ENCODE results near the gene TTLL9. TPM values are rescaled to one million over a fixed set of nuclear protein-coding genes. Genes with fewer than 3 reads are reported as not detected.

The TTLL9 gene
- total RNA-seq, 1 donor from 2014 or later, result 2.4 TPM

DNA sequence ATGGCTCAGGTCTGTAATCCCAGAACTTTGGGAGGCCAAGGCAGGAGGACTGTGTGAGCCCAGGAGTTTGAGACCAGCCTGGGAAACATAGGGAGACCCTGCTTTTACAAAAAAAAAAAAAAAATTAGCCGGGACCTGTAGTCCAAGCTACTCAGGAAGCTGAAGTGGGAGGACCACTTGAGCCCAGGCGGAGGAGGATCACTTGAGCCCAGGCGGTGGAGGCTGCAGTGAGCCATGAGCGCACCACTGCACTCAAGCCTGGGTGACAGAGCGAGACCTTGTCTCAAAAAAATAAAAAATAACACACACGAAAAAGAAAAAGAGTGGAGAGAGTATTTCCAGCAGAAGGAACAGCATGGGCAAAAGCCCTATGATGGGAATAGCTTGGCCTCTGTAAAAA is 2.0 kb downstream of the TTLL9 start:
- TF ChIP-seq, protein P1, sequence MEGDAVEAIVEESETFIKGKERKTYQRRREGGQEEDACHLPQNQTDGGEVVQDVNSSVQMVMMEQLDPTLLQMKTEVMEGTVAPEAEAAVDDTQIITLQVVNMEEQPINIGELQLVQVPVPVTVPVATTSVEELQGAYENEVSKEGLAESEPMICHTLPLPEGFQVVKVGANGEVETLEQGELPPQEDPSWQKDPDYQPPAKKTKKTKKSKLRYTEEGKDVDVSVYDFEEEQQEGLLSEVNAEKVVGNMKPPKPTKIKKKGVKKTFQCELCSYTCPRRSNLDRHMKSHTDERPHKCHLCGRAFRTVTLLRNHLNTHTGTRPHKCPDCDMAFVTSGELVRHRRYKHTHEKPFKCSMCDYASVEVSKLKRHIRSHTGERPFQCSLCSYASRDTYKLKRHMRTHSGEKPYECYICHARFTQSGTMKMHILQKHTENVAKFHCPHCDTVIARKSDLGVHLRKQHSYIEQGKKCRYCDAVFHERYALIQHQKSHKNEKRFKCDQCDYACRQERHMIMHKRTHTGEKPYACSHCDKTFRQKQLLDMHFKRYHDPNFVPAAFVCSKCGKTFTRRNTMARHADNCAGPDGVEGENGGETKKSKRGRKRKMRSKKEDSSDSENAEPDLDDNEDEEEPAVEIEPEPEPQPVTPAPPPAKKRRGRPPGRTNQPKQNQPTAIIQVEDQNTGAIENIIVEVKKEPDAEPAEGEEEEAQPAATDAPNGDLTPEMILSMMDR (IDR thresholded peaks at IDR 0.05; ENCODE audit: unreplicated experiment), result no peak
- Mint-ChIP-seq H3K9me3 (ENCODE audit: low read depth) (no peaks in the 10 kb centered on the region), H3K27ac (no peak overlapping the region), H3K27me3 (peaks cover 4% of the 10 kb centered on the region), H3K4me3 (ENCODE audit: low read depth) (no peak overlapping the region), H3K36me3 (ENCODE audit: insufficient read depth) (no peaks in the 10 kb centered on the region), H3K4me1 (ENCODE audit: low read depth) (peaks cover 15% of the 10 kb centered on the region)
- DNase-seq (ENCODE audit: low spot score, unreplicated experiment), result no peak

DNA sequence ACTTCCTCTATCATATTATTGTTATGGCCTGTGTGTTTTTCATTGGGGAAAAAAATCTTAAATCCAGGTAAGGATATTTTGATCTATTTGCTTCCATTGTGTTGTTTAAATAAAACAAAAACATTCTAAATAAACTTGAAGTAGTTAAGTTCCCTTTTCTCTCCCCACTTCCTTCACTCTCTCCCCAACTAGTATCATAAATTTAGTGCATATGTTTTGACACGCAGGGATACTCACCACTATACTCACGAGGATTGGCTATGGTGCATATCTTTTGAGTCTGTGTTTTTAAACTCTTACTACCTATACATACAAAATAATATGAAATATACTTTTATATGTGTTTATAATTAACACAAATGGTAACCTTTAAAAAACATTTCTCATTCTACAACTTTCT is 5.2 kb downstream of the TTLL9 start:
- Mint-ChIP-seq H3K36me3 (ENCODE audit: insufficient read depth) (peaks cover 2% of the 10 kb centered on the region), H3K27me3 (no peaks in the 10 kb centered on the region), H3K9me3 (ENCODE audit: low read depth) (no peaks in the 10 kb centered on the region), H3K27ac (no peak overlapping the region), H3K4me1 (ENCODE audit: low read depth) (peaks cover 9% of the 10 kb centered on the region), H3K4me3 (ENCODE audit: low read depth) (no peak overlapping the region)
- DNase-seq (ENCODE audit: low spot score, unreplicated experiment), result no peak
- TF ChIP-seq, protein P1 (IDR thresholded peaks at IDR 0.05; ENCODE audit: unreplicated experiment), result no peak

DNA sequence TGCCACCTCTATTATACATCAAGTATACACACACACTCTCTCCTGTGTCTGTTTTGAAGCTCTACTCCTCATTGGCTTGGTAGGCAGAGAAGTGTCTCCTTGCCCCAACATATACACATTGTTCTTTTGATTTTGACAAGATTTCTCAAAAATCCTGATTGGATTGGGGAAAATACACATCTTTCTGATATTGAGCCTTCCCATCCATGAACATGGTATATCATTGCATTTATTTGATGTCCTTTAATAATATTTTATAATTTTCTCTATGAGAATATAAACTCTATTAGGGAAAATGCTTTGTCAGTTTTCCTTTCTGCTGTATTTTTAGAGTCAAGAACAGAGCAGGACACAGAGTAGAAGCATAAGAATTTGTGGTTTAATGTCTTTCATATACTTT is 7.2 kb downstream of the TTLL9 start:
- no peak overlapping the region for H3K4me3 Mint-ChIP-seq (ENCODE audit: low read depth)
- TF ChIP-seq, protein P1 (IDR thresholded peaks at IDR 0.05; ENCODE audit: unreplicated experiment), result no peak
- peaks cover 2% of the 10 kb centered on the region for H3K36me3 Mint-ChIP-seq (ENCODE audit: insufficient read depth)
- no peaks in the 10 kb centered on the region for H3K9me3 Mint-ChIP-seq (ENCODE audit: low read depth)
- peaks cover 7% of the 10 kb centered on the region for H3K4me1 Mint-ChIP-seq (ENCODE audit: low read depth)
- no peak for DNase-seq (ENCODE audit: low spot score, unreplicated experiment)
- H3K27ac Mint-ChIP-seq, result no peak overlapping the region
- no peaks in the 10 kb centered on the region for H3K27me3 Mint-ChIP-seq

DNA sequence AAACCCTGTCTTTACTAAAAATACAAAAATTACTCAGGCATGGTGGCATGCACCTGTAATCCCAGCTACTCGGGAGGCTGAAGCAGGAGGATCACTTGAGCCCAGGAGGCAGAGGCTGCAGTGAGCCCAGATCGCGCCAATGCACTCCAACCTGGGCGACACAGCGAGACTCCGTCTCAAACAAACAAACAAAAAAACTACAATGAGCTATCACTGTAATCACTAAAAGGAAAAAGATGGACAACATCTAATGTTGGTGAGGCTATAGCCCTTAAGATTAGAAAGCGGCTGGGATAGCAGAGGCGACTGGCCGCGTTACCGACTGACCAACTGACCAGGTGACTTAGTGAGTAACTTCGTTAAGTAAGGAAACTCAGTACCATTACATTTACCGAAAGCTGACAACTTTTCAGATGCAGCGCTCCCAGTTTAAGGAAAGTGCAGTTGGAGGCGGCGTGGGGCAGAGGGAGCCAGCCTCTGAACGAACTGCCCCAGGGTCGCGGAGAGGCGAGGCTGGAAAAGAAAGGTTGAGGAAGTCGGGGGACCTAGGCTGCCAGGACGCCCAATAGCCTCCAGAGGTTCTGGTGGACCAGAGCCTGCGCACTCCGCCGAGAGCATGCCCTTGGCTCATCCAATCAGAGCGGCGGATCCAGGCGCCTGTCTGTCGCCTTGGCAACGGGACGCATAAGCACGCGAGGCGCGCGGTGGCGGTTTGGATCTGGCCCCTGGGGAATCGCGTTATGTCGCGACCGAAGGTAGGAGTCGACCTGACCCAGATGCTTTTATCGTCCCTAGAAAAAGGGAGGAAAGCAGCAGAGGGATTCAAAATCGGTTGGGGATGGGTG is 8.9 kb downstream of the TTLL9 start:
- H3K36me3 Mint-ChIP-seq (ENCODE audit: insufficient read depth), result peaks cover 2% of the 10 kb centered on the region
- H3K4me3 Mint-ChIP-seq (ENCODE audit: low read depth), result peak overlapping the region; percentile 87
- TF ChIP-seq, protein P1 (IDR thresholded peaks at IDR 0.05; ENCODE audit: unreplicated experiment), result no peak
- no peaks in the 10 kb centered on the region for H3K27me3 Mint-ChIP-seq
- H3K9me3 Mint-ChIP-seq (ENCODE audit: low read depth), result no peaks in the 10 kb centered on the region
- peak overlapping the region; percentile 97 for H3K27ac Mint-ChIP-seq
- peaks cover 7% of the 10 kb centered on the region for H3K4me1 Mint-ChIP-seq (ENCODE audit: low read depth)
- peak; percentile 96 for DNase-seq (ENCODE audit: low spot score, unreplicated experiment)

DNA sequence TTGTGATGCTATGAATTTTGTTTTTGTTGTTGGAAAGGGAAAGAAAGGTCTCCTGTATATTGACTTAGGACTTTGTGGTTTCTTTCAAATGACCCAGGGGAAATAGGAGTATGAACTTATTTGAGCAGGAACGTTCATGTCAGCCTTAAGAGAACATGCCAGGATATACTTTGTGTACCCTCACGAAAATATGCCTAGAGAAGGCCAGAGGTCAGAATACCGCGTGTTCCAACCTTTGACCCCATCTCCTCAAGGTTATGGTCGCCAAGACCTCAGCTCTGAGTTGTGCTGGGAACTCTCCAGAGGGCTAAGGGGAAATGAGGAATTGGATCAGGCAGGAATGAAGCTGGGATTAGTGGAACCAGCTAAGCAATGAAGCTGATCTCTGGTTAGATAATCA is 11.5 kb downstream of the TTLL9 start:
- DNase-seq (ENCODE audit: low spot score, unreplicated experiment), result no peak
- Mint-ChIP-seq H3K27ac (no peak overlapping the region), H3K9me3 (ENCODE audit: low read depth) (no peaks in the 10 kb centered on the region), H3K4me3 (ENCODE audit: low read depth) (no peak overlapping the region), H3K4me1 (ENCODE audit: low read depth) (peaks cover 7% of the 10 kb centered on the region), H3K36me3 (ENCODE audit: insufficient read depth) (peaks cover 2% of the 10 kb centered on the region), H3K27me3 (peaks cover 4% of the 10 kb centered on the region)
- TF ChIP-seq, protein P1 (IDR thresholded peaks at IDR 0.05; ENCODE audit: unreplicated experiment), result no peak
